Measurements from ENCODE around the gene TPGS2. TPM values are rescaled to one million over a fixed set of nuclear protein-coding genes. Genes with fewer than 3 reads are reported as not detected.
A peak's percentile ranks its signal among the peaks of the same experiment; 100 is the strongest.

Gene TPGS2
- total and polyA plus RNA-seq, 2 of the 8 experiments (the other 6 are each of a cell fraction or from before 2014, with no cell fraction given): 151 to 273 TPM

- TF ChIP-seq NANOG (IDR thresholded peaks at IDR 0.05; ENCODE audit: insufficient read depth, low read depth, low read length, poor library complexity, severe bottlenecking) (no peak), SP2 (IDR thresholded peaks at IDR 0.05; ENCODE audit: low read length) (no peak), SP1 (IDR thresholded peaks at IDR 0.05; ENCODE audit: low read depth, low read length) (no peak), RBBP5 (IDR thresholded peaks at IDR 0.05; ENCODE audit: borderline replicate concordance, low read depth, low read length) (peak; percentile 88), SP4 (IDR thresholded peaks at IDR 0.05; ENCODE audit: low read length) (no peak), ATF3 (IDR thresholded peaks at IDR 0.05; ENCODE audit: insufficient read depth, low read depth, low read length) (no peak), CHD2 (IDR thresholded peaks at IDR 0.05; ENCODE audit: low read length) (no peak), KDM1A (IDR thresholded peaks at IDR 0.05; ENCODE audit: borderline replicate concordance, low read length) (peak; percentile 90; the same call in 1 of the 2 replicates), BRCA1 (IDR thresholded peaks at IDR 0.05; ENCODE audit: low read depth, low read length) (no peak), POU5F1 (IDR thresholded peaks at IDR 0.05; ENCODE audit: low read depth, low read length) (no peak), POLR2A (IDR thresholded peaks at IDR 0.05; ENCODE audit: control extremely low read depth in 1 of 2, low read depth in 2 of 2, low read length in 2 of 2) (peak; percentile 30 to 59; a peak in 1 of 3 replicates), CREB1 (IDR thresholded peaks at IDR 0.05) (peak; percentile 94), SIN3A (conservative IDR thresholded peaks at IDR 0.05 in 1 of 2, IDR thresholded peaks at IDR 0.05 in 1 of 2; ENCODE audit: low read depth in 1 of 2, low read length in 2 of 2) (peak in 1 of 2 experiments; percentile 82; a peak in 1 of 4 replicates), CHD1 (IDR thresholded peaks at IDR 0.05; ENCODE audit: low read depth, low read length) (no peak), RXRA (IDR thresholded peaks at IDR 0.05; ENCODE audit: insufficient read depth, low read depth, low read length) (no peak), POLR2AphosphoS5 (IDR thresholded peaks at IDR 0.05; ENCODE audit: low read depth, low read length) (no peak; the same call in 1 of the 2 replicates), RNF2 (IDR thresholded peaks at IDR 0.05; ENCODE audit: borderline replicate concordance, low read depth, low read length, missing control alignments, poor library complexity, severe bottlenecking) (no peak), MAFK (IDR thresholded peaks at IDR 0.05; ENCODE audit: low read depth, low read length) (no peak), JUN (IDR thresholded peaks at IDR 0.05; ENCODE audit: low read depth, low read length) (no peak), TBP (IDR thresholded peaks at IDR 0.05; ENCODE audit: low read depth, low read length) (no peak), MAX (IDR thresholded peaks at IDR 0.05) (peak; percentile 86)
- TF ChIP-seq, protein P1, sequence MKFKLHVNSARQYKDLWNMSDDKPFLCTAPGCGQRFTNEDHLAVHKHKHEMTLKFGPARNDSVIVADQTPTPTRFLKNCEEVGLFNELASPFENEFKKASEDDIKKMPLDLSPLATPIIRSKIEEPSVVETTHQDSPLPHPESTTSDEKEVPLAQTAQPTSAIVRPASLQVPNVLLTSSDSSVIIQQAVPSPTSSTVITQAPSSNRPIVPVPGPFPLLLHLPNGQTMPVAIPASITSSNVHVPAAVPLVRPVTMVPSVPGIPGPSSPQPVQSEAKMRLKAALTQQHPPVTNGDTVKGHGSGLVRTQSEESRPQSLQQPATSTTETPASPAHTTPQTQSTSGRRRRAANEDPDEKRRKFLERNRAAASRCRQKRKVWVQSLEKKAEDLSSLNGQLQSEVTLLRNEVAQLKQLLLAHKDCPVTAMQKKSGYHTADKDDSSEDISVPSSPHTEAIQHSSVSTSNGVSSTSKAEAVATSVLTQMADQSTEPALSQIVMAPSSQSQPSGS (IDR thresholded peaks at IDR 0.05; ENCODE audit: low read length): no peak
Observed at GRCh38 chr18:36828630-36829361, at the start of gene TPGS2, which contains the start of gene KIAA1328 (continued).

All from H1 (cell line).